Measurements from ENCODE around the gene ESRRA. TPM values are rescaled to one million over a fixed set of nuclear protein-coding genes. Genes with fewer than 3 reads are reported as not detected.
A peak's percentile ranks its signal among the peaks of the same experiment; 100 is the strongest.

ESRRA gene
- total and polyA plus RNA-seq, 8 donors: 45.5 to 685 (median 87.0) TPM

DNA sequence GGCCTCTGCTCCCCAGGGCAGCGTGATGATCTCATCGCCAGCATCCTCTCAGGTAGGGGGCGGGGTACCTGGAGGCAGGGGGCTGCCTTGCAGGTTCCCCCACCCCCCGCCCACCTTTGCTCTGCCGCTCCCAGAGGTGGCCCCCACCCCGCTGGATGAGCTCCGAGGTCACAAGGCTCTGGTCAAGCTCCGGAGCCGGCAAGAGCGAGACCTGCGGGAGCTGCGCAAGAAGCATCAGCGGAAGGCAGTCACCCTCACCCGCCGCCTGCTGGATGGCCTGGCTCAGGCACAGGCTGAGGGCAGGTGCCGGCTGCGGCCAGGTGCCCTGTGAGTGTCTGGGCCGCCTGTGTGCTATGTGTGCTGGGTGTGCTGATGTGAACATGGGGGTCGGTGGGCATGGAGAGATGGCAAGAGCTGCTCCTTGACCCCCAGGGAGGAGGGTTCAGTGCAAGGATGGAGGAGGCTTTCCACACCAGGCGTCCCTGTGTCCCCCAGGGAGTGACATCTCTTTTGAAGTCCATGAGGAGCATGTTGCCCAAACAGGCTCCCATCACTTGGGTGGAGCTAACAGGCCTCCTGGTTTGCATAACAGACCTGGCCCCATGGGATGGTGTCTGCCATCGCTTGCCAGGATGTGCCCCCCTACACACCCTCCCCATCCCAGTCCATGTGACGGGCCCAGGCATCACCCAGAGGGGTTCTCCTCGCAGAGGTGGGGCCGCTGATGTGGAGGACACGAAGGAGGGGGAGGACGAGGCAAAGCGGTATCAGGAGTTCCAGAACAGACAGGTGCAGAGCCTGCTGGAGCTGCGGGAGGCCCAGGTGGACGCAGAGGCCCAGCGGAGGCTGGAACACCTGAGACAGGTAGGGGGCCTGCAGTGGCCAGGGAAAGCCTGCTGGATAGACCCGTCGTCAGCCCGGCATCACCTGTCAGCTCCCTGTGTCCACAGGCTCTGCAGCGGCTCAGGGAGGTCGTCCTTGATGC lies 39.9 kb upstream of the ESRRA start:
- no peaks in the 10 kb centered on the region for H3K9me3 ChIP-seq
- H3K27ac ChIP-seq: no peak overlapping the region
- H3K4me3 ChIP-seq: no peak overlapping the region
- H3K4me1 ChIP-seq: peaks cover 15 to 29% (median 24%) of the 10 kb centered on the region in 4 donors
- TF ChIP-seq EP300 (IDR thresholded peaks at IDR 0.05) (no peak), CTCF (IDR thresholded peaks at IDR 0.05) (no peak), POLR2A (IDR thresholded peaks at IDR 0.05) (no peak)
- WGBS, 5 donors: 91 to 94% (median 93%) methylated on average over 25 to 35 of the region's 35 CpGs
- no peaks in the 10 kb centered on the region for H3K27me3 ChIP-seq
- intact Hi-C loops (cut with DNase I; ENCODE audit: low total_unique reads): no loop called here
- no peak for DNase-seq
- peaks cover 43 to 66% (median 65%) of the 10 kb centered on the region in 4 donors for H3K36me3 ChIP-seq

GRCh38 chr11:64266339-64266738 lies 39.0 kb upstream of the ESRRA start:
- no peak for TF ChIP-seq POLR2AphosphoS5 (IDR thresholded peaks at IDR 0.05)
- TF ChIP-seq EP300 (IDR thresholded peaks at IDR 0.05): no peak
- no peak for TF ChIP-seq POLR2A (IDR thresholded peaks at IDR 0.05)
- TF ChIP-seq CTCF (IDR thresholded peaks at IDR 0.05): no peak
- WGBS, 5 donors: 83 to 91% (median 89%) methylated on average over 15 of the region's 15 CpGs
- peaks cover 41 to 61% (median 59%) of the 10 kb centered on the region in 4 donors for H3K36me3 ChIP-seq

DNA sequence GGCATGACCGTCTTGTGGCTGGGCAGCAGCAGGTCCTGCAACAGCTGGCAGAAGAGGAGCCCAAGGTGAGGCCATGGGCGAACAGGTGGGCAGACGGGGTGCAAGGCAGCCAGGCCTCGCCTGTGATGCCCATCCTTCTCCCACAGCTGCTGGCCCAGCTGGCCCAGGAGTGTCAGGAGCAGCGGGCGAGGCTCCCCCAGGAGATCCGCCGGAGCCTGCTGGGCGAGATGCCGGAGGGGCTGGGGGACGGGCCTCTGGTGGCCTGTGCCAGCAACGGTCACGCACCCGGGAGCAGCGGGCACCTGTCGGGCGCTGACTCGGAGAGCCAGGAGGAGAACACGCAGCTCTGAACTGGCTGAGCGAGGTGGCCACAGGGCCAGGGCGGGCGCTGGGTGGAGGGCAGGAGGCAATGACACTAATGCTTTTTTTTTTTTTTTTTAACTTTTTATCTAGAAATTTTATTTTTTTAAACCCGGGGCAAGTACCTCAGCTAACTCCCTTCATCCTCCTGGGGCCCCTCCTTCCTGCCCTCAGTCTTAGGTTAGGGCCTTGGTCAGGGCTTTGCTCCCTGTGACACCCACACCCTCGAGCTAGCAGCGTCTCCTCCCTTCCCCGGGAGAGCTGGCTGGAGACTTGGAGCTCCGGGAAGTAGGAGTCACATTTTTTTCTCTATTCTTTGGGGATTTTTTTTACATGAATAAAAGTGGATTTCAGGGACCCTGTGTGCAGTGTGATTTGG lies 37.9 kb upstream of the ESRRA start:
- no peaks in the 10 kb centered on the region for H3K9me3 ChIP-seq
- intact Hi-C loops (cut with DNase I; ENCODE audit: low total_unique reads): no loop called here
- peak overlapping the region; percentile 92 to 99 (median 95) for H3K27ac ChIP-seq
- H3K27me3 ChIP-seq: no peaks in the 10 kb centered on the region
- H3K36me3 ChIP-seq: peaks cover 31 to 51% (median 48%) of the 10 kb centered on the region in 4 donors
- no peak for DNase-seq
- WGBS, 5 donors: 56 to 81% (median 66%) methylated on average over 19 to 27 of the region's 27 CpGs
- TF ChIP-seq CTCF (IDR thresholded peaks at IDR 0.05): no peak
- no peak for TF ChIP-seq EP300 (IDR thresholded peaks at IDR 0.05)
- no peak for TF ChIP-seq POLR2AphosphoS5 (IDR thresholded peaks at IDR 0.05)
- no peak for TF ChIP-seq POLR2A (IDR thresholded peaks at IDR 0.05)
- H3K4me3 ChIP-seq: peak overlapping the region in 1 of 4 donors; percentile 72
- H3K4me1 ChIP-seq: peaks cover 25 to 38% (median 34%) of the 10 kb centered on the region in 4 donors

More at GRCh38 chr11:64266339-64266738, 39.0 kb upstream of the ESRRA start:
- no peak overlapping the region for H3K4me3 ChIP-seq
- peaks cover 15 to 29% (median 24%) of the 10 kb centered on the region in 4 donors for H3K4me1 ChIP-seq
- intact Hi-C loops (cut with DNase I; ENCODE audit: low total_unique reads): no loop called here
- DNase-seq: no peak
- no peaks in the 10 kb centered on the region for H3K9me3 ChIP-seq
- peak overlapping the region in 1 of 5 donors; percentile 96 for H3K27ac ChIP-seq
- H3K27me3 ChIP-seq: no peaks in the 10 kb centered on the region

All from stomach (tissue), 9 donors.